ENCODE results near the gene ACSM6. TPM values are rescaled to one million over a fixed set of nuclear protein-coding genes. Genes with fewer than 3 reads are reported as not detected.

ACSM6 gene
- total RNA-seq, 1 experiment from 2014 or later: not detected

- Histone ChIP-seq H3K4me3 (ENCODE audit: low read depth, low read length, poor library complexity, severe bottlenecking) (no peak overlapping the region), H3K36me3 (ENCODE audit: insufficient read depth, low read length, poor library complexity, severe bottlenecking) (no peaks in the 10 kb centered on the region), H3K9me3 (ENCODE audit: low read depth, low read length, poor library complexity, severe bottlenecking) (no peaks in the 10 kb centered on the region), H3K27me3 (replicated peaks; ENCODE audit: insufficient read depth, low read depth, low read length, poor library complexity) (peaks cover 18% of the 10 kb centered on the region), H3K27ac (ENCODE audit: low read depth, low read length, poor library complexity, severe bottlenecking) (no peak overlapping the region), H3K4me1 (ENCODE audit: insufficient read depth, low read length, poor library complexity, severe bottlenecking) (no peaks in the 10 kb centered on the region)
- POLR2A ChIA-PET (ENCODE audit: low non-redundant PET): no interaction called here
- CTCF ChIA-PET: no interaction called here
- intact Hi-C loops (cut with micrococcal nuclease; ENCODE audit: unreplicated experiment): loop anchor here (10.0 kb wide), 1 partner anchor 346 kb away; no protein-coding TSS in a partner anchor
- no TSS peak for BruUV-seq (replicated peaks)
- TF ChIP-seq EZH2 (IDR thresholded peaks at IDR 0.05; ENCODE audit: borderline replicate concordance, low read depth, low read length, poor library complexity, severe bottlenecking): no peak
- TF ChIP-seq CTCF (conservative IDR thresholded peaks at IDR 0.05; ENCODE audit: low read depth, low read length): no peak
- DNase-seq (ENCODE audit: low spot score): no peak
These were observed 55.0 kb downstream of the ACSM6 start for GRCh38 chr10:95248989-95249388.

GRCh38 chr10:95249467-95249866, 55.4 kb downstream of the ACSM6 start:
- no peak for TF ChIP-seq CTCF (conservative IDR thresholded peaks at IDR 0.05; ENCODE audit: low read depth, low read length)
- no peak for TF ChIP-seq EZH2 (IDR thresholded peaks at IDR 0.05; ENCODE audit: borderline replicate concordance, low read depth, low read length, poor library complexity, severe bottlenecking)
- Histone ChIP-seq H3K4me3 (ENCODE audit: low read depth, low read length, poor library complexity, severe bottlenecking) (no peak overlapping the region), H3K27ac (ENCODE audit: low read depth, low read length, poor library complexity, severe bottlenecking) (no peak overlapping the region), H3K27me3 (replicated peaks; ENCODE audit: insufficient read depth, low read depth, low read length, poor library complexity) (peaks cover 13% of the 10 kb centered on the region), H3K9me3 (ENCODE audit: low read depth, low read length, poor library complexity, severe bottlenecking) (no peaks in the 10 kb centered on the region), H3K36me3 (ENCODE audit: insufficient read depth, low read length, poor library complexity, severe bottlenecking) (no peaks in the 10 kb centered on the region), H3K4me1 (ENCODE audit: insufficient read depth, low read length, poor library complexity, severe bottlenecking) (no peaks in the 10 kb centered on the region)
- ChIA-PET CTCF (no interaction called here), POLR2A (ENCODE audit: low non-redundant PET) (no interaction called here)
- DNase-seq (ENCODE audit: low spot score): no peak
- intact Hi-C loops (cut with micrococcal nuclease; ENCODE audit: unreplicated experiment): loop anchor here (10.0 kb wide), 1 partner anchor 345 kb away; no protein-coding TSS in a partner anchor
- BruUV-seq (replicated peaks): no TSS peak

GRCh38 chr10:95250856-95251255, 56.8 kb downstream of the ACSM6 start:
- no TSS peak for BruUV-seq (replicated peaks)
- Histone ChIP-seq H3K27me3 (replicated peaks; ENCODE audit: insufficient read depth, low read depth, low read length, poor library complexity) (peaks cover 2% of the 10 kb centered on the region), H3K4me3 (ENCODE audit: low read depth, low read length, poor library complexity, severe bottlenecking) (no peak overlapping the region), H3K36me3 (ENCODE audit: insufficient read depth, low read length, poor library complexity, severe bottlenecking) (no peaks in the 10 kb centered on the region), H3K9me3 (ENCODE audit: low read depth, low read length, poor library complexity, severe bottlenecking) (no peaks in the 10 kb centered on the region), H3K27ac (ENCODE audit: low read depth, low read length, poor library complexity, severe bottlenecking) (no peak overlapping the region), H3K4me1 (ENCODE audit: insufficient read depth, low read length, poor library complexity, severe bottlenecking) (no peaks in the 10 kb centered on the region)
- TF ChIP-seq EZH2 (IDR thresholded peaks at IDR 0.05; ENCODE audit: borderline replicate concordance, low read depth, low read length, poor library complexity, severe bottlenecking) (no peak), CTCF (conservative IDR thresholded peaks at IDR 0.05; ENCODE audit: low read depth, low read length) (no peak)
- intact Hi-C loops (cut with micrococcal nuclease; ENCODE audit: unreplicated experiment): no loop called here
- no peak for DNase-seq (ENCODE audit: low spot score)
- ChIA-PET POLR2A (ENCODE audit: low non-redundant PET) (no interaction called here), CTCF (no interaction called here)

Measured in A673 (cell line).